A549 (cell line): ENCODE data around the gene CFAP61.

Source experiments
- EP300 ChIP-seq, 2 experiments: fragments of >200 bp; sonication (Bioruptor Twin); formaldehyde crosslinking; IDR thresholded peaks; 2 replicates in 1 of 2; 3 replicates in 1 of 2; pipeline ENCODE4 v1.6.1; 2016 to 2017
- JUN ChIP-seq, 2 experiments: fragments of >200 bp; sonication (Bioruptor Twin); formaldehyde crosslinking; IDR thresholded peaks; 2 replicates in 1 of 2; 3 replicates in 1 of 2; pipeline ENCODE4 v1.6.1; 2016 to 2017
- KDM5A ChIP-seq: fragments of 200-600 bp; sonication (generic); IDR thresholded peaks from 2 replicates; pipeline ENCODE4 v1.6.1; 2016; ENCODE audit warnings: antibody characterized with exemption, mild to moderate bottlenecking
- MAX ChIP-seq: IDR thresholded peaks from 2 replicates; pipeline ENCODE4 v1.6.1; 2012
- MAZ ChIP-seq: fragments of 150-350 bp; IDR thresholded peaks from 2 replicates; pipeline ENCODE4 v1.6.1; 2014; ENCODE audit warnings: antibody characterized with exemption, low read depth, low read length, borderline replicate concordance
- POLR2A ChIP-seq: IDR thresholded peaks from 2 replicates; pipeline ENCODE4 v1.6.1; 2012; ENCODE audit warnings: mild to moderate bottlenecking, low read length
- RAD21 ChIP-seq, 2 experiments: fragments of >200 bp in 1 of 2; sonication (Bioruptor Twin) in 1 of 2; formaldehyde crosslinking in 1 of 2; IDR thresholded peaks in 1 of 2; conservative IDR thresholded peaks in 1 of 2; 2 replicates in 1 of 2; 3 replicates in 1 of 2; pipeline ENCODE4 v1.6.1; 2012 to 2018; ENCODE audit warnings: inconsistent platforms in 1 of 2
- SMC3 ChIP-seq: fragments of >200 bp; sonication (Bioruptor Twin); formaldehyde crosslinking; IDR thresholded peaks from 3 replicates; pipeline ENCODE4 v1.6.1; 2018; ENCODE audit warnings: inconsistent platforms
- ZC3H11A ChIP-seq: fragments of 450-650 bp; IDR thresholded peaks from 2 replicates; pipeline ENCODE4 v1.6.1; 2014; ENCODE audit warnings: antibody characterized with exemption, mild to moderate bottlenecking
- TF ChIP-seq, protein P1 (sequence below): fragments of >200 bp; sonication (Bioruptor Twin); formaldehyde crosslinking; IDR thresholded peaks from 3 replicates; pipeline ENCODE4 v1.5.1; 2016
- TF ChIP-seq, protein P2 (sequence below): fragments of 150-350 bp; IDR thresholded peaks from 2 replicates; pipeline ENCODE4 v1.6.1; 2014; ENCODE audit warnings: low read depth, mild to moderate bottlenecking, low read length
- TF ChIP-seq, protein P3 (sequence below): fragments of >200 bp; sonication (Bioruptor Twin); formaldehyde crosslinking; IDR thresholded peaks from 3 replicates; pipeline ENCODE4 v1.6.1; 2016

DNA sequence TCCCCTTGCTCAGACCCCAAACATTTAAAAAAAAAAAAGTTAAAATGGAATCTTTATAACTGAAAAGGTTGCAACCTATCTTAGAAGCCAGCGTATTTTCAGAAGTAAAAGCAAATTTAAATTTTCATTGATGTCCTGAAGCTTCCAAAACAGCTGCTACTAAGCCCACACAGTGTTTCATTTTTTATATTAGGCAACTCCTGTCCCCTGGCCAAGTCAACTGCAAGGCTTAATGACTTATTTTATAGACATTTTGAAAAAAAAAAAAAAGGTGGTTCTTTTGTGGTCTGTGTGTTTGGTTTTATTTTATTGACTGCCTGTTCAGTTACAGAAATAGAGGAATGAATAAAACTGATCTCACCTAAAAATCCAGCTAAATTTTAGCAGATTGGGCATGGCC lies 13.0 kb downstream of the CFAP61 start:
- no peak for TF ChIP-seq MAZ
- no peak for TF ChIP-seq EP300 (IDR thresholded peaks at IDR 0.05)
- TF ChIP-seq, protein P1, sequence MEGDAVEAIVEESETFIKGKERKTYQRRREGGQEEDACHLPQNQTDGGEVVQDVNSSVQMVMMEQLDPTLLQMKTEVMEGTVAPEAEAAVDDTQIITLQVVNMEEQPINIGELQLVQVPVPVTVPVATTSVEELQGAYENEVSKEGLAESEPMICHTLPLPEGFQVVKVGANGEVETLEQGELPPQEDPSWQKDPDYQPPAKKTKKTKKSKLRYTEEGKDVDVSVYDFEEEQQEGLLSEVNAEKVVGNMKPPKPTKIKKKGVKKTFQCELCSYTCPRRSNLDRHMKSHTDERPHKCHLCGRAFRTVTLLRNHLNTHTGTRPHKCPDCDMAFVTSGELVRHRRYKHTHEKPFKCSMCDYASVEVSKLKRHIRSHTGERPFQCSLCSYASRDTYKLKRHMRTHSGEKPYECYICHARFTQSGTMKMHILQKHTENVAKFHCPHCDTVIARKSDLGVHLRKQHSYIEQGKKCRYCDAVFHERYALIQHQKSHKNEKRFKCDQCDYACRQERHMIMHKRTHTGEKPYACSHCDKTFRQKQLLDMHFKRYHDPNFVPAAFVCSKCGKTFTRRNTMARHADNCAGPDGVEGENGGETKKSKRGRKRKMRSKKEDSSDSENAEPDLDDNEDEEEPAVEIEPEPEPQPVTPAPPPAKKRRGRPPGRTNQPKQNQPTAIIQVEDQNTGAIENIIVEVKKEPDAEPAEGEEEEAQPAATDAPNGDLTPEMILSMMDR: no peak
- TF ChIP-seq ZC3H11A: no peak
- TF ChIP-seq RAD21 (conservative IDR thresholded peaks at IDR 0.05 in 1 of 2, IDR thresholded peaks at IDR 0.05 in 1 of 2): no peak
- TF ChIP-seq SMC3: no peak
- TF ChIP-seq, protein P2, sequence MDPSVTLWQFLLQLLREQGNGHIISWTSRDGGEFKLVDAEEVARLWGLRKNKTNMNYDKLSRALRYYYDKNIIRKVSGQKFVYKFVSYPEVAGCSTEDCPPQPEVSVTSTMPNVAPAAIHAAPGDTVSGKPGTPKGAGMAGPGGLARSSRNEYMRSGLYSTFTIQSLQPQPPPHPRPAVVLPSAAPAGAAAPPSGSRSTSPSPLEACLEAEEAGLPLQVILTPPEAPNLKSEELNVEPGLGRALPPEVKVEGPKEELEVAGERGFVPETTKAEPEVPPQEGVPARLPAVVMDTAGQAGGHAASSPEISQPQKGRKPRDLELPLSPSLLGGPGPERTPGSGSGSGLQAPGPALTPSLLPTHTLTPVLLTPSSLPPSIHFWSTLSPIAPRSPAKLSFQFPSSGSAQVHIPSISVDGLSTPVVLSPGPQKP: no peak
- TF ChIP-seq MAX: no peak
- no peak for TF ChIP-seq JUN (IDR thresholded peaks at IDR 0.05)
- TF ChIP-seq, protein P3, sequence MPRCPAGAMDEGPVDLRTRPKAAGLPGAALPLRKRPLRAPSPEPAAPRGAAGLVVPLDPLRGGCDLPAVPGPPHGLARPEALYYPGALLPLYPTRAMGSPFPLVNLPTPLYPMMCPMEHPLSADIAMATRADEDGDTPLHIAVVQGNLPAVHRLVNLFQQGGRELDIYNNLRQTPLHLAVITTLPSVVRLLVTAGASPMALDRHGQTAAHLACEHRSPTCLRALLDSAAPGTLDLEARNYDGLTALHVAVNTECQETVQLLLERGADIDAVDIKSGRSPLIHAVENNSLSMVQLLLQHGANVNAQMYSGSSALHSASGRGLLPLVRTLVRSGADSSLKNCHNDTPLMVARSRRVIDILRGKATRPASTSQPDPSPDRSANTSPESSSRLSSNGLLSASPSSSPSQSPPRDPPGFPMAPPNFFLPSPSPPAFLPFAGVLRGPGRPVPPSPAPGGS: no peak
- TF ChIP-seq KDM5A: no peak
- no peak for TF ChIP-seq POLR2A
